Ovary (tissue), 3 donors: ENCODE data around the gene APBB1IP.

Source experiments
- EP300 ChIP-seq: sonication (generic); formaldehyde crosslinking; IDR thresholded peaks from one replicate; pipeline ENCODE4 v1.6.1; 2017; ENCODE audit warnings: antibody characterized with exemption
- POLR2A ChIP-seq: fragments of 450-650 bp; IDR thresholded peaks from one replicate; pipeline ENCODE4 v1.6.1; 2017; ENCODE audit warnings: antibody characterized with exemption, mild to moderate bottlenecking, moderate library complexity
- TF ChIP-seq, protein P1 (sequence below), 3 donors: fragments of 450-650 bp in 2 of 3; fragments of 200-600 bp in 1 of 3; IDR thresholded peaks; one replicate each; pipeline versions ENCODE4 v1.5.1 to v1.8.0; 2016 to 2022; ENCODE audit warnings: antibody characterized with exemption in 3 of 3, mild to moderate bottlenecking in 1 of 3
- donor health status: DM: no; HTN: no; CAD: no.

DNA sequence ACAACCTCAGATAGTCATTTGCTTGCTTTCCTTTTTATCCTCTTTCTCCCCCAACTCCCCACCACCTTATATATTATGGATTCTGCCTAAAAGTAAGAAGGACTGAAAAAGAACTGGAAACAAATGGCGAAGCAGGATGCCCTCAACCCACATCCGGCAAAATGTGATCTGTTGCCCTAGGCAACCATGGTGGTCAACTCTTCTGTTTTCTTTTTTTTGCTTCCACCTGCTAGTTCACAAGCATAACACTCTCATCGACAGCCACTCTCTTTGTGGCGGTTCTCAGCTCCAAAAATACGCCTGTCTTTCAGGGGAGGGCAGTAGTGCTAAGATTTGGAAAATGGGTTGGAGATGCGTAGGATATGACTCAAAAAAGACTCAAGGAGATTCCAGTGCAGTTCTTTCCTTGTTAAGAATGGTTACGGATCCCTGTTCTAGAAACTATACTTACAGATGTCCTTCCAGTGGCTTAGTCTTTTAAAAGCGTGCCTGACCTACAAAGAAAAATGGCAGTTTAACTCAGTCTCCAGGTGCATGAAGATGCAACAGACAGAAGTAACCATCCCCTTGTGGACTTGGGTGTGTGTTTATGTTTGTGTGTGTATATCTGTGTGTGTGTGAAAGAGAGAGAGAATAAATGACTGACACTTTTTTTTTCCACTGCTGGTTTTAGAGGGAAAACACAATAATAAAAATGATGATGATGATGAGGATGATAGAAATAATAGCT is 10.7 kb downstream of the APBB1IP start:
- TF ChIP-seq, protein P1, sequence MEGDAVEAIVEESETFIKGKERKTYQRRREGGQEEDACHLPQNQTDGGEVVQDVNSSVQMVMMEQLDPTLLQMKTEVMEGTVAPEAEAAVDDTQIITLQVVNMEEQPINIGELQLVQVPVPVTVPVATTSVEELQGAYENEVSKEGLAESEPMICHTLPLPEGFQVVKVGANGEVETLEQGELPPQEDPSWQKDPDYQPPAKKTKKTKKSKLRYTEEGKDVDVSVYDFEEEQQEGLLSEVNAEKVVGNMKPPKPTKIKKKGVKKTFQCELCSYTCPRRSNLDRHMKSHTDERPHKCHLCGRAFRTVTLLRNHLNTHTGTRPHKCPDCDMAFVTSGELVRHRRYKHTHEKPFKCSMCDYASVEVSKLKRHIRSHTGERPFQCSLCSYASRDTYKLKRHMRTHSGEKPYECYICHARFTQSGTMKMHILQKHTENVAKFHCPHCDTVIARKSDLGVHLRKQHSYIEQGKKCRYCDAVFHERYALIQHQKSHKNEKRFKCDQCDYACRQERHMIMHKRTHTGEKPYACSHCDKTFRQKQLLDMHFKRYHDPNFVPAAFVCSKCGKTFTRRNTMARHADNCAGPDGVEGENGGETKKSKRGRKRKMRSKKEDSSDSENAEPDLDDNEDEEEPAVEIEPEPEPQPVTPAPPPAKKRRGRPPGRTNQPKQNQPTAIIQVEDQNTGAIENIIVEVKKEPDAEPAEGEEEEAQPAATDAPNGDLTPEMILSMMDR (IDR thresholded peaks at IDR 0.05) = no peak
- TF ChIP-seq EP300 = no peak
- TF ChIP-seq POLR2A = no peak
